K562 (cell line): ENCODE results near the gene CNBD2. TPM values are rescaled to one million over a fixed set of nuclear protein-coding genes. Genes with fewer than 3 reads are reported as not detected.

Experiments used
- ATAC-seq: fragments of 200-7000 bp; cut with Tn5 transposase; 3 replicates; pipeline ENCODE4 v1.9.1; 2020; ENCODE audit warnings: moderate library complexity
- BruUV-seq: library from RNA; stranded (reverse); fragments of 400-500 nt; replicated peaks from 2 replicates; lab custom pipeline; 2021; lab: Mats Ljungman, UMichigan
- CTCF ChIA-PET: fragments of 300-600 bp; formaldehyde crosslinking; extraction: SDS; loops from one replicate; lab custom pipeline; 2021; ENCODE audit warnings: low intra/inter-chr PET ratio; lab: Yijun Ruan, JAX
- POLR2A ChIA-PET: fragments of 300-600, 350-650 bp; sonication (Branson Sonifier 250); formaldehyde crosslinking; extraction: SDS; loops from one replicate; lab custom pipeline; 2021; ENCODE audit warnings: antibody characterized with exemption, inconsistent platforms; lab: Yijun Ruan, JAX
- DNase-seq, 4 experiments: peaks; one replicate each; pipeline versions ENCODE4 v3.0.0 to v3.0.0-alpha.2; 2011 to 2018; ENCODE audit warnings: low spot score in 3 of 4, mixed read lengths in 3 of 4; ENCODE audit errors: extremely low read depth in 1 of 4
- FAIRE-seq: peaks from 2 replicates; lab custom pipeline; 2011; peaks lifted over from hg19 to GRCh38; lab: Jason Lieb, UNC
- H2AFZ ChIP-seq: 2 replicates; pipeline ENCODE4 v1.6.0; 2011; ENCODE audit warnings: low read depth, low read length, control low read depth, inconsistent platforms
- H3K27ac ChIP-seq: fragments of 200-600 bp; 3 replicates; pipeline ENCODE4 v1.8.0; 2011; ENCODE audit warnings: low read depth, mild to moderate bottlenecking, control low read depth, inconsistent platforms, low read length, moderate library complexity, mixed read lengths; ENCODE audit errors: extremely low read depth
- H3K27me3 ChIP-seq, 2 experiments: fragments of 300-600 bp in 1 of 2; 2 replicates in 1 of 2; 3 replicates in 1 of 2; pipeline versions ENCODE4 v1.6.0 to v1.8.0; 2011; ENCODE audit warnings: inconsistent platforms in 2 of 2, low read length in 2 of 2, mild to moderate bottlenecking in 1 of 2, mixed read lengths in 1 of 2, moderate library complexity in 1 of 2; ENCODE audit not compliant: control insufficient read depth in 2 of 2, insufficient read depth in 2 of 2
- H3K36me3 ChIP-seq: fragments of 300-600 bp; 3 replicates; pipeline ENCODE4 v1.8.0; 2011; ENCODE audit warnings: mild to moderate bottlenecking, low read length, inconsistent platforms; ENCODE audit not compliant: control insufficient read depth, insufficient read depth
- H3K4me1 ChIP-seq, 2 experiments: fragments of 200-600 bp in 1 of 2; replicated peaks in 1 of 2; 2 replicates in 1 of 2; 3 replicates in 1 of 2; pipeline versions ENCODE4 v1.5.1 to v1.8.0; 2011; ENCODE audit warnings: inconsistent platforms in 2 of 2, low read length in 2 of 2, mild to moderate bottlenecking in 1 of 2, mixed read lengths in 1 of 2, moderate library complexity in 1 of 2; ENCODE audit not compliant: control insufficient read depth in 2 of 2, insufficient read depth in 2 of 2
- H3K4me2 ChIP-seq: 2 replicates; pipeline ENCODE4 v1.6.1; 2011; ENCODE audit warnings: low read length, control low read depth, inconsistent platforms, mixed read lengths; ENCODE audit not compliant: insufficient read depth
- H3K4me3 ChIP-seq: fragments of 200-600 bp; sonication (generic), shearing (Covaris generic); 2 replicates; pipeline ENCODE4 v1.5.1; 2016; ENCODE audit warnings: control low read depth, inconsistent platforms
- H3K79me2 ChIP-seq: fragments of 200-600 bp; 3 replicates; pipeline ENCODE4 v1.8.0; 2011; ENCODE audit warnings: low read length, inconsistent platforms; ENCODE audit not compliant: control insufficient read depth, insufficient read depth
- H3K9ac ChIP-seq, 2 experiments: 2 replicates each; pipeline versions ENCODE4 v1.6.0 to v1.6.1; 2011; ENCODE audit warnings: low read depth in 2 of 2, low read length in 2 of 2, control low read depth in 1 of 2, inconsistent platforms in 1 of 2, mild to moderate bottlenecking in 1 of 2, mixed read lengths in 1 of 2; ENCODE audit not compliant: insufficient read depth in 1 of 2
- H3K9me1 ChIP-seq: one replicate; pipeline ENCODE4 v1.6.0; 2011; ENCODE audit warnings: inconsistent platforms, mild to moderate bottlenecking, low read length, moderate library complexity; ENCODE audit not compliant: control insufficient read depth, insufficient read depth
- H3K9me3 ChIP-seq: replicated peaks from 2 replicates; pipeline ENCODE4 v1.5.1; 2011; ENCODE audit warnings: low read depth, low read length, inconsistent platforms; ENCODE audit not compliant: control insufficient read depth, insufficient read depth
- H4K20me1 ChIP-seq: replicated peaks from 2 replicates; pipeline ENCODE4 v1.6.1; 2011; ENCODE audit warnings: low read length, inconsistent platforms, mixed read lengths; ENCODE audit not compliant: control insufficient read depth, insufficient read depth
- CAMTA2 ChIP-seq: fragments of 250-450 bp; sonication (Bioruptor Pico); conservative IDR thresholded peaks from 2 replicates; pipeline ENCODE4 v1.5.1; 2022
- CBX8 ChIP-seq: fragments of 200-600 bp; sonication (generic); IDR thresholded peaks from 2 replicates; pipeline ENCODE4 v1.6.1; 2012; ENCODE audit warnings: borderline replicate concordance, mixed run types, low read depth, mild to moderate bottlenecking, moderate library complexity, mixed read lengths, low read length, control low read depth, inconsistent platforms; ENCODE audit not compliant: poor library complexity, severe bottlenecking; ENCODE audit errors: extremely low read depth
- CCNT2 ChIP-seq: IDR thresholded peaks from 2 replicates; pipeline ENCODE4 v1.6.1; 2011; ENCODE audit warnings: borderline replicate concordance, low read depth, mild to moderate bottlenecking, moderate library complexity, mixed read lengths, low read length; ENCODE audit not compliant: insufficient read length; ENCODE audit errors: extremely low read depth
- DPF2 ChIP-seq: fragments of 450-650 bp; IDR thresholded peaks from 2 replicates; pipeline ENCODE4 v1.6.1; 2016
- HDGF ChIP-seq: fragments of 450-650 bp; IDR thresholded peaks from 2 replicates; pipeline ENCODE4 v1.6.1; 2016
- HIVEP1 ChIP-seq: fragments of 250-450 bp; sonication (Bioruptor Pico); IDR thresholded peaks from 2 replicates; pipeline ENCODE4 v1.4.0; 2020; ENCODE audit warnings: mild to moderate bottlenecking
- HNRNPL ChIP-seq: fragments of 200-400 bp; formaldehyde crosslinking; IDR thresholded peaks from 2 replicates; pipeline ENCODE4 v1.6.1; 2017; ENCODE audit warnings: low read depth, mild to moderate bottlenecking, low read length
- NBN ChIP-seq: fragments of 450-650 bp; IDR thresholded peaks from 2 replicates; pipeline ENCODE4 v1.6.1; 2016; ENCODE audit warnings: low read depth, mild to moderate bottlenecking
- PML ChIP-seq: IDR thresholded peaks from 2 replicates; pipeline ENCODE4 v1.6.1; 2012; ENCODE audit warnings: low read length, inconsistent platforms
- POLR2A ChIP-seq: fragments of 450-650 bp; conservative IDR thresholded peaks from 2 replicates; pipeline ENCODE4 v1.6.1; 2016
- SMAD2 ChIP-seq: fragments of 150-350 bp; IDR thresholded peaks from 2 replicates; pipeline ENCODE4 v1.6.1; 2014; ENCODE audit warnings: low read depth, mild to moderate bottlenecking, low read length
- TBL1XR1 ChIP-seq, 2 experiments: IDR thresholded peaks; 2 replicates each; pipeline ENCODE4 v1.6.1; 2012; ENCODE audit warnings: improper control_type of control experiment in 2 of 2, low read length in 2 of 2, mild to moderate bottlenecking in 1 of 2
- ZNF143 ChIP-seq: sonication (generic); formaldehyde crosslinking; IDR thresholded peaks from 2 replicates; pipeline ENCODE4 v1.9.0; 2022; ENCODE audit warnings: mild to moderate bottlenecking, missing genetic modification reagents
- ZNF3 ChIP-seq: fragments of 250-450 bp; sonication (Bioruptor Pico); IDR thresholded peaks from 2 replicates; pipeline ENCODE4 v1.5.0; 2021; ENCODE audit warnings: mild to moderate bottlenecking, moderate library complexity
- ZNF668 ChIP-seq: fragments of 250-450 bp; sonication (Bioruptor Pico); IDR thresholded peaks from 2 replicates; pipeline ENCODE4 v1.8.0; 2022; ENCODE audit warnings: mild to moderate bottlenecking, inconsistent platforms
- ZSCAN29 ChIP-seq: fragments of 450-650 bp; IDR thresholded peaks from 2 replicates; pipeline ENCODE4 v1.6.1; 2017
- WGBS: fragments of 100-300 bp; shearing (Covaris generic); methylation state at CpG from one replicate; pipeline ENCODE4 v1.1.6; 2016; ENCODE audit warnings: low coverage, mixed read lengths; ENCODE audit not compliant: insufficient coverage; ENCODE audit errors: missing lambda C conversion rate; 5-methylcytosine and 5-hydroxymethylcytosine counted together
- in situ Hi-C: fragments of 300-500 bp; cut with MboI; formaldehyde crosslinking; loops from 4 replicates; pipeline ENCODE4 v1.15.0; 2018; ENCODE audit warnings: inconsistent platforms, mixed read lengths
- intact Hi-C: fragments of 100-400 bp; cut with micrococcal nuclease; formaldehyde crosslinking; loops from 2 replicates; pipeline ENCODE4 v1.14.2; 2022
- polyA plus RNA-seq, 8 experiments: library from polyadenylated mRNA; depleted of rRNA in 4 of 8; stranded (reverse) in 5 of 8; unstranded in 3 of 8; fragments of >200 nt; fragmentation: Nextera tagmentation in 2 of 8; fragmentation: Illumina TruSeq in 1 of 8; extraction: Ambion mirVana in 2 of 8; extraction: Trizol in 1 of 8; gene quantifications; 2 replicates each; pipeline versions ENCODE4 v1.2.1 to v1.2.3, GENCODE V29; 2011 to 2014; ENCODE audit warnings: inconsistent platforms in 1 of 8, missing spikeins in 1 of 8
- total RNA-seq, 7 experiments: library from RNA; depleted of rRNA in 6 of 7; stranded (reverse); fragments of >200 nt in 6 of 7; fragmentation: Illumina TruSeq in 2 of 7; extraction: Trizol in 2 of 7; gene quantifications; 2 replicates each; pipeline versions ENCODE4 v1.2.1 to v1.2.3, GENCODE V29; 2011 to 2021; ENCODE audit warnings: low replicate concordance in 1 of 7
- TF ChIP-seq, protein P1 (sequence below): fragments of 450-650 bp; IDR thresholded peaks from 2 replicates; pipeline ENCODE4 v1.7.1; 2018; ENCODE audit warnings: mild to moderate bottlenecking, low read depth; ENCODE audit not compliant: partially characterized antibody
- TF ChIP-seq, protein P2 (sequence below): fragments of 200-800 bp; sonication (Bioruptor generic); IDR thresholded peaks from 2 replicates; pipeline ENCODE4 v1.6.1; 2017; ENCODE audit warnings: missing genetic modification characterization, missing compliant biosample characterization
- TF ChIP-seq, protein P3 (sequence below), 2 experiments: fragments of 250-450 bp in 1 of 2; fragments of 450-650 bp in 1 of 2; sonication (Bioruptor Pico) in 1 of 2; IDR thresholded peaks; 2 replicates each; pipeline versions ENCODE4 v1.6.1 to v1.8.0; 2016 to 2021; ENCODE audit warnings: mild to moderate bottlenecking in 2 of 2, moderate library complexity in 2 of 2, missing compliant biosample characterization in 1 of 2, missing genetic modification characterization in 1 of 2

The CNBD2 gene
- total and polyA plus RNA-seq, 9 of the 15 experiments (the other 6 are each of a cell fraction or from before 2014, with no cell fraction given), result 3.2 to 17.5 (median 5.3) TPM

DNA sequence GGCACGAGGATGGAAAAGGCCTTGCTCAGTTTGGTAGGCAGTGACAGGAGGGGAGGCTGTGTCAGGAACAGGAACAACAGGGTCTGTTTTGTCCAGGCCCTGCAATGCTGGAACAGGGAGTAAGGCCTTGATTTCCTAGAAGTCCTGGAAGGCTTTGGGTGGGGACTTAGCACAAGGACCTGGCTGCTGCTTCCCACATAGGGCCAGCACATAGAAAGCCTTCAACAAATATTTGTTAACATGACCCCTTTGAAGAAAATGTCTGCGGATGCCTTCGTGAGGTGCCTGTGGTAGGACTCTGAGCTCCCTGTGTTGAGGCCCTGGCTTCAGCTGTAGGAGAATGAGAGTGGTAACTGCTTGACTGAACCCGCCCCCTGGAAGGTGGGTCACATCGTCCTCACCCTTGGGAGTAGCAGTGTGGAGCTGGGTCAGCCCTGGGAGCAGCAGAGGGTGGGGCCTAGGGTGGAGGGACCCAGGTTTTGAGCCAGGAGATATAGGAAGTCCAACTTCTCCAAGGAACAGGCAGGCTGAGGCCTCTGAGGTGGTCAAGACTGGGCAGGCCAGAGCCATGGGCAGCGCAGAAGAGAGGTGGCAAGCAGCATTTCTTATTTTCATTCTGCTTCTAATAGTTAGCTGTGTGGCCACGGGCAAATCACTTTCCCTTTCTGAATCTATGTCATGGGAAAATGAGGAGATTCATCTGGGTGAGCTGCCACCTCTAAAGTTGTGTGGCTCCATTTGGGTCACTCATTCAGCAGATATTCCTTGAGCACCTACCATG lies 50.0 kb downstream of the CNBD2 start:
- no peak overlapping the region for H3K4me2 ChIP-seq
- in situ Hi-C loops, result no loop called here
- DNase-seq (no peak), FAIRE-seq (no peak), ATAC-seq (no peak; the same call in 2 of the 3 replicates)
- peak overlapping the region in 1 of 2 experiments; percentile 2; a peak in 1 of 4 replicates for H3K9ac ChIP-seq
- no peak overlapping the region for H2AFZ ChIP-seq
- no peaks in the 10 kb centered on the region for H3K9me1 ChIP-seq
- no peaks in the 10 kb centered on the region for H3K36me3 ChIP-seq
- intact Hi-C loops, result no loop called here
- H3K9me3 ChIP-seq, result no peaks in the 10 kb centered on the region
- no peaks in the 10 kb centered on the region for H4K20me1 ChIP-seq
- H3K27ac ChIP-seq, result no peak overlapping the region
- no peaks in the 10 kb centered on the region for H3K27me3 ChIP-seq
- BruUV-seq, result no TSS peak
- H3K4me3 ChIP-seq, result no peak overlapping the region
- ChIA-PET CTCF (no interaction called here), POLR2A (interaction anchor here (1.2 to 1.6 kb wide), 4 partner anchors 9 to 28 kb away, joined by 3 to 5 read pairs (median 4); no protein-coding TSS in a partner anchor)
- peaks cover 0 to 3% of the 10 kb centered on the region in 2 experiments; a peak in 2 of 5 replicates for H3K4me1 ChIP-seq
- no peaks in the 10 kb centered on the region for H3K79me2 ChIP-seq
- 38% methylated on average over 7 of the region's 7 CpGs for WGBS
- TF ChIP-seq ZNF668 (CRISPR knock-in tag), result no peak
- no peak for TF ChIP-seq CBX8
- no peak for TF ChIP-seq ZSCAN29
- TF ChIP-seq HDGF, result no peak
- TF ChIP-seq POLR2A, result no peak
- no peak for TF ChIP-seq CCNT2
- TF ChIP-seq, protein P1, sequence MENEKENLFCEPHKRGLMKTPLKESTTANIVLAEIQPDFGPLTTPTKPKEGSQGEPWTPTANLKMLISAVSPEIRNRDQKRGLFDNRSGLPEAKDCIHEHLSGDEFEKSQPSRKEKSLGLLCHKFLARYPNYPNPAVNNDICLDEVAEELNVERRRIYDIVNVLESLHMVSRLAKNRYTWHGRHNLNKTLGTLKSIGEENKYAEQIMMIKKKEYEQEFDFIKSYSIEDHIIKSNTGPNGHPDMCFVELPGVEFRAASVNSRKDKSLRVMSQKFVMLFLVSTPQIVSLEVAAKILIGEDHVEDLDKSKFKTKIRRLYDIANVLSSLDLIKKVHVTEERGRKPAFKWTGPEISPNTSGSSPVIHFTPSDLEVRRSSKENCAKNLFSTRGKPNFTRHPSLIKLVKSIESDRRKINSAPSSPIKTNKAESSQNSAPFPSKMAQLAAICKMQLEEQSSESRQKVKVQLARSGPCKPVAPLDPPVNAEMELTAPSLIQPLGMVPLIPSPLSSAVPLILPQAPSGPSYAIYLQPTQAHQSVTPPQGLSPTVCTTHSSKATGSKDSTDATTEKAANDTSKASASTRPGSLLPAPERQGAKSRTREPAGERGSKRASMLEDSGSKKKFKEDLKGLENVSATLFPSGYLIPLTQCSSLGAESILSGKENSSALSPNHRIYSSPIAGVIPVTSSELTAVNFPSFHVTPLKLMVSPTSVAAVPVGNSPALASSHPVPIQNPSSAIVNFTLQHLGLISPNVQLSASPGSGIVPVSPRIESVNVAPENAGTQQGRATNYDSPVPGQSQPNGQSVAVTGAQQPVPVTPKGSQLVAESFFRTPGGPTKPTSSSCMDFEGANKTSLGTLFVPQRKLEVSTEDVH, result no peak
- no peak for TF ChIP-seq HNRNPL
- no peak for TF ChIP-seq ZNF143 (CRISPR knock-in tag)
- TF ChIP-seq SMAD2, result no peak
- TF ChIP-seq ZNF3 (CRISPR knock-in tag), result no peak
- TF ChIP-seq, protein P2, sequence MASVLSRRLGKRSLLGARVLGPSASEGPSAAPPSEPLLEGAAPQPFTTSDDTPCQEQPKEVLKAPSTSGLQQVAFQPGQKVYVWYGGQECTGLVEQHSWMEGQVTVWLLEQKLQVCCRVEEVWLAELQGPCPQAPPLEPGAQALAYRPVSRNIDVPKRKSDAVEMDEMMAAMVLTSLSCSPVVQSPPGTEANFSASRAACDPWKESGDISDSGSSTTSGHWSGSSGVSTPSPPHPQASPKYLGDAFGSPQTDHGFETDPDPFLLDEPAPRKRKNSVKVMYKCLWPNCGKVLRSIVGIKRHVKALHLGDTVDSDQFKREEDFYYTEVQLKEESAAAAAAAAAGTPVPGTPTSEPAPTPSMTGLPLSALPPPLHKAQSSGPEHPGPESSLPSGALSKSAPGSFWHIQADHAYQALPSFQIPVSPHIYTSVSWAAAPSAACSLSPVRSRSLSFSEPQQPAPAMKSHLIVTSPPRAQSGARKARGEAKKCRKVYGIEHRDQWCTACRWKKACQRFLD, result no peak
- no peak for TF ChIP-seq CAMTA2 (CRISPR knock-in tag)
- TF ChIP-seq, protein P3, sequence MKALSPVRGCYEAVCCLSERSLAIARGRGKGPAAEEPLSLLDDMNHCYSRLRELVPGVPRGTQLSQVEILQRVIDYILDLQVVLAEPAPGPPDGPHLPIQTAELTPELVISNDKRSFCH (CRISPR knock-in tag; IDR thresholded peaks at IDR 0.05), result no peak
- TF ChIP-seq, protein P3 (tag; IDR thresholded peaks at IDR 0.05), result no peak
- no peak for TF ChIP-seq HIVEP1 (CRISPR knock-in tag)
- no peak for TF ChIP-seq NBN
- no peak for TF ChIP-seq TBL1XR1 (IDR thresholded peaks at IDR 0.05; ENCODE audit: low read length in 2 of 2)
- TF ChIP-seq PML, result no peak
- TF ChIP-seq DPF2, result no peak
